Rectal smooth muscle tissue (tissue), 1 donor: ENCODE measurements around the gene KCNB1.

Source experiments
- H3K27ac ChIP-seq: one replicate; pipeline ENCODE4 v1.7.0; 2013; ENCODE audit warnings: low read depth, low read length, inconsistent platforms
- H3K27me3 ChIP-seq: one replicate; pipeline ENCODE4 v1.7.0; 2013; ENCODE audit warnings: low read length; ENCODE audit not compliant: control insufficient read depth, insufficient read depth
- H3K36me3 ChIP-seq: one replicate; pipeline ENCODE4 v1.7.0; 2013; ENCODE audit warnings: low read length; ENCODE audit not compliant: control insufficient read depth, insufficient read depth
- H3K4me1 ChIP-seq: one replicate; pipeline ENCODE4 v1.7.0; 2013; ENCODE audit warnings: low read length; ENCODE audit not compliant: control insufficient read depth, insufficient read depth
- H3K4me3 ChIP-seq: one replicate; pipeline ENCODE4 v1.7.0; 2013; ENCODE audit warnings: low read length
- H3K9ac ChIP-seq: one replicate; pipeline ENCODE4 v1.7.0; 2013; ENCODE audit warnings: low read length

KCNB1 gene

GRCh38 chr20:49361862-49362660, 120.4 kb downstream of the KCNB1 start:
- Histone ChIP-seq H3K4me1 (peaks cover 8% of the 10 kb centered on the region), H3K27ac (no peak overlapping the region), H3K4me3 (no peak overlapping the region), H3K36me3 (no peaks in the 10 kb centered on the region), H3K9ac (no peak overlapping the region), H3K27me3 (peaks cover 3% of the 10 kb centered on the region)

- Histone ChIP-seq H3K36me3 (no peaks in the 10 kb centered on the region), H3K27ac (peak overlapping the region; percentile 27), H3K4me3 (no peak overlapping the region), H3K4me1 (peaks cover 8% of the 10 kb centered on the region), H3K9ac (no peak overlapping the region), H3K27me3 (no peaks in the 10 kb centered on the region)
Measured at GRCh38 chr20:49360242-49360968, 122.1 kb downstream of the KCNB1 start.

- Histone ChIP-seq H3K27me3 (no peaks in the 10 kb centered on the region), H3K4me3 (no peak overlapping the region), H3K36me3 (no peaks in the 10 kb centered on the region), H3K4me1 (peaks cover 8% of the 10 kb centered on the region), H3K27ac (no peak overlapping the region), H3K9ac (no peak overlapping the region)
Measured at GRCh38 chr20:49356676-49357075, 125.8 kb downstream of the KCNB1 start.

- H3K36me3 ChIP-seq, result no peaks in the 10 kb centered on the region
- no peak overlapping the region for H3K9ac ChIP-seq
- peaks cover 2% of the 10 kb centered on the region for H3K27me3 ChIP-seq
- H3K27ac ChIP-seq, result no peak overlapping the region
- no peak overlapping the region for H3K4me3 ChIP-seq
- no peaks in the 10 kb centered on the region for H3K4me1 ChIP-seq
Measured at GRCh38 chr20:49354673-49355072, 127.8 kb downstream of the KCNB1 start.

GRCh38 chr20:49353348-49353747, 129.1 kb downstream of the KCNB1 start:
- no peak overlapping the region for H3K9ac ChIP-seq
- H3K4me3 ChIP-seq, result no peak overlapping the region
- H3K27me3 ChIP-seq, result peaks cover 2% of the 10 kb centered on the region
- H3K36me3 ChIP-seq, result no peaks in the 10 kb centered on the region
- no peak overlapping the region for H3K27ac ChIP-seq
- no peaks in the 10 kb centered on the region for H3K4me1 ChIP-seq

- Histone ChIP-seq H3K36me3 (no peaks in the 10 kb centered on the region), H3K9ac (no peak overlapping the region), H3K4me3 (no peak overlapping the region), H3K4me1 (no peaks in the 10 kb centered on the region), H3K27ac (no peak overlapping the region), H3K27me3 (peaks cover 2% of the 10 kb centered on the region)
Measured at GRCh38 chr20:49352751-49353150, 129.7 kb downstream of the KCNB1 start.

- Histone ChIP-seq H3K27me3 (peaks cover 2% of the 10 kb centered on the region), H3K9ac (no peak overlapping the region), H3K36me3 (no peaks in the 10 kb centered on the region), H3K4me3 (no peak overlapping the region), H3K4me1 (no peaks in the 10 kb centered on the region), H3K27ac (no peak overlapping the region)
Measured at GRCh38 chr20:49351775-49352174, 130.7 kb downstream of the KCNB1 start.

- H3K27me3 ChIP-seq, result peaks cover 2% of the 10 kb centered on the region
- no peak overlapping the region for H3K4me3 ChIP-seq
- peak overlapping the region; percentile 60 for H3K27ac ChIP-seq
- peaks cover 10% of the 10 kb centered on the region for H3K4me1 ChIP-seq
- no peak overlapping the region for H3K9ac ChIP-seq
- no peaks in the 10 kb centered on the region for H3K36me3 ChIP-seq
Measured at GRCh38 chr20:49349694-49350252, 132.7 kb downstream of the KCNB1 start.

GRCh38 chr20:49349078-49349477, 133.4 kb downstream of the KCNB1 start:
- no peak overlapping the region for H3K27ac ChIP-seq
- H3K9ac ChIP-seq, result no peak overlapping the region
- H3K27me3 ChIP-seq, result peaks cover 2% of the 10 kb centered on the region
- H3K4me3 ChIP-seq, result no peak overlapping the region
- no peaks in the 10 kb centered on the region for H3K36me3 ChIP-seq
- peaks cover 14% of the 10 kb centered on the region for H3K4me1 ChIP-seq

- H3K4me1 ChIP-seq, result peaks cover 14% of the 10 kb centered on the region
- no peaks in the 10 kb centered on the region for H3K36me3 ChIP-seq
- no peak overlapping the region for H3K9ac ChIP-seq
- peaks cover 2% of the 10 kb centered on the region for H3K27me3 ChIP-seq
- H3K27ac ChIP-seq, result no peak overlapping the region
- H3K4me3 ChIP-seq, result no peak overlapping the region
Measured at GRCh38 chr20:49348563-49348962, 133.9 kb downstream of the KCNB1 start.

GRCh38 chr20:49347156-49347555, 135.3 kb downstream of the KCNB1 start:
- Histone ChIP-seq H3K4me1 (peaks cover 17% of the 10 kb centered on the region), H3K36me3 (no peaks in the 10 kb centered on the region), H3K27me3 (peaks cover 2% of the 10 kb centered on the region), H3K9ac (no peak overlapping the region), H3K4me3 (no peak overlapping the region), H3K27ac (no peak overlapping the region)

GRCh38 chr20:49346682-49347081, 135.8 kb downstream of the KCNB1 start:
- Histone ChIP-seq H3K27me3 (peaks cover 2% of the 10 kb centered on the region), H3K9ac (no peak overlapping the region), H3K27ac (no peak overlapping the region), H3K36me3 (no peaks in the 10 kb centered on the region), H3K4me1 (peaks cover 17% of the 10 kb centered on the region), H3K4me3 (no peak overlapping the region)
